Prostate gland (tissue), 2 donors: ENCODE measurements around the gene SLC2A6.

Source experiments
- POLR2A ChIP-seq: fragments of 450-650 bp; IDR thresholded peaks from one replicate; pipeline ENCODE4 v1.6.1; 2016; ENCODE audit warnings: antibody characterized with exemption, mild to moderate bottlenecking
- TF ChIP-seq, protein P1 (sequence below), 4 experiments: fragments of 200-600 bp in 2 of 4; fragments of 450-650 bp in 2 of 4; sonication (generic) in 2 of 4; IDR thresholded peaks; 1 replicate in 3 of 4; 2 replicates in 1 of 4; pipeline ENCODE4 v1.5.1; 2016 to 2019; ENCODE audit warnings: antibody characterized with exemption in 4 of 4, mild to moderate bottlenecking in 2 of 4, moderate library complexity in 2 of 4

DNA sequence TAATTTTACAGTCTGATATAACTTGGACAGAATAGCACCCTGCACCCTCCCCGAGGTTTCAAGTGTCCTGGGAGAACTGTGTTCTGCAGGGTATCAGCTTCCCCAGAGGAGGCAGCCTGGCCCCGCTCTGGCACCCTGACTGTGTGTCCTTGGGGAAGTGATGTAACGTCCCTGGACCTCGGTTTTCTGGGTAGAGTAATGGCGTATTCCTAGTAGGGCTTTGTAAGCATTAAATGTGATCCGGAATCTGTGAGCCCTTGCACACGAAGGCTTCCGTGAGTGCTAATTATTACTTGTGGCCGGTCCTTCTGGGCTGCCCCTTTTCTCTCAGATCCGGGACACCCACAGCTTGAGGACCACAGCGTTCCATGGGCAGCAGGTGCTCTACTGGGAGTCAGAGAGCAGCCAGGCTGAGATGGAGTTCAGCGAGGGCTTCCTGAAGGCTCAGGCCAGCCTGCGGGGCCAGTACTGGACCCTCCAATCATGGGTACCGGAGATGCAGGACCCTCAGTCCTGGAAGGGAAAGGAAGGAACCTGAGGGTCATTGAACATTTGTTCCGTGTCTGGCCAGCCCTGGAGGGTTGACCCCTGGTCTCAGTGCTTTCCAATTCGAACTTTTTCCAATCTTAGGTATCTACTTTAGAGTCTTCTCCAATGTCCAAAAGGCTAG lies 20.1 kb downstream of the SLC2A6 start:
- TF ChIP-seq, protein P1, sequence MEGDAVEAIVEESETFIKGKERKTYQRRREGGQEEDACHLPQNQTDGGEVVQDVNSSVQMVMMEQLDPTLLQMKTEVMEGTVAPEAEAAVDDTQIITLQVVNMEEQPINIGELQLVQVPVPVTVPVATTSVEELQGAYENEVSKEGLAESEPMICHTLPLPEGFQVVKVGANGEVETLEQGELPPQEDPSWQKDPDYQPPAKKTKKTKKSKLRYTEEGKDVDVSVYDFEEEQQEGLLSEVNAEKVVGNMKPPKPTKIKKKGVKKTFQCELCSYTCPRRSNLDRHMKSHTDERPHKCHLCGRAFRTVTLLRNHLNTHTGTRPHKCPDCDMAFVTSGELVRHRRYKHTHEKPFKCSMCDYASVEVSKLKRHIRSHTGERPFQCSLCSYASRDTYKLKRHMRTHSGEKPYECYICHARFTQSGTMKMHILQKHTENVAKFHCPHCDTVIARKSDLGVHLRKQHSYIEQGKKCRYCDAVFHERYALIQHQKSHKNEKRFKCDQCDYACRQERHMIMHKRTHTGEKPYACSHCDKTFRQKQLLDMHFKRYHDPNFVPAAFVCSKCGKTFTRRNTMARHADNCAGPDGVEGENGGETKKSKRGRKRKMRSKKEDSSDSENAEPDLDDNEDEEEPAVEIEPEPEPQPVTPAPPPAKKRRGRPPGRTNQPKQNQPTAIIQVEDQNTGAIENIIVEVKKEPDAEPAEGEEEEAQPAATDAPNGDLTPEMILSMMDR (IDR thresholded peaks at IDR 0.05): no peak
- no peak for TF ChIP-seq POLR2A
